GM12875 (cell line): ENCODE data around the gene POLR1A.

Experiments
- H3K4me3 ChIP-seq: one replicate; pipeline ENCODE4 v1.5.1; 2011; ENCODE audit warnings: low read depth, low read length, control low read depth
- CTCF ChIP-seq: IDR thresholded peaks from 2 replicates; pipeline ENCODE4 v1.5.1; 2011; ENCODE audit warnings: low read depth, mild to moderate bottlenecking, control low read depth, inconsistent platforms, low read length, moderate library complexity, borderline replicate concordance; ENCODE audit not compliant: insufficient read depth

The POLR1A gene

GRCh38 chr2:86012007-86012712 is 93.5 kb downstream of the POLR1A start:
- H3K4me3 ChIP-seq, result no peak overlapping the region
- TF ChIP-seq CTCF, result no peak

GRCh38 chr2:86011449-86011941 is 94.2 kb downstream of the POLR1A start:
- no peak overlapping the region for H3K4me3 ChIP-seq
- no peak for TF ChIP-seq CTCF

- no peak for TF ChIP-seq CTCF
- H3K4me3 ChIP-seq, result no peak overlapping the region
Measured at GRCh38 chr2:86010083-86010482, 95.6 kb downstream of the POLR1A start.

GRCh38 chr2:86006524-86006923 is 99.2 kb downstream of the POLR1A start:
- H3K4me3 ChIP-seq, result no peak overlapping the region
- no peak for TF ChIP-seq CTCF

GRCh38 chr2:86003967-86004366 is 101.7 kb downstream of the POLR1A start:
- no peak for TF ChIP-seq CTCF
- no peak overlapping the region for H3K4me3 ChIP-seq

- no peak for TF ChIP-seq CTCF
- no peak overlapping the region for H3K4me3 ChIP-seq
Measured at GRCh38 chr2:86003104-86003503, 102.6 kb downstream of the POLR1A start.

- TF ChIP-seq CTCF, result no peak
- no peak overlapping the region for H3K4me3 ChIP-seq
Measured at GRCh38 chr2:86002375-86002774, 103.3 kb downstream of the POLR1A start.
